HCT116 (cell line): ENCODE measurements around the gene PTGIR. TPM values are rescaled to one million over a fixed set of nuclear protein-coding genes. Genes with fewer than 3 reads are reported as not detected.

ENCODE experiments used
- ATAC-seq: fragments of 200-7000 bp; cut with Tn5 transposase; 2 replicates; pipeline ENCODE4 v1.9.1; 2020; ENCODE audit warnings: mild to moderate bottlenecking, moderate library complexity
- BruUV-seq: library from RNA; stranded (reverse); fragments of 400-500 nt; replicated peaks from 2 replicates; lab custom pipeline; 2021; lab: Mats Ljungman, UMichigan
- CTCF ChIA-PET: fragments of 300-600 bp; sonication (Branson Sonifier 250); formaldehyde crosslinking; loops from one replicate; lab custom pipeline; 2021; ENCODE audit warnings: antibody characterized with exemption; lab: Charles Lee
- POLR2A ChIA-PET: fragments of 300-600, 350-600 bp; sonication (Branson Sonifier 250); formaldehyde crosslinking; loops from one replicate; lab custom pipeline; 2021; ENCODE audit warnings: antibody characterized with exemption; lab: Charles Lee
- RAD21 ChIA-PET, 2 experiments: fragments of 300-600 bp; sonication (Branson Sonifier 250); formaldehyde crosslinking; loops; one replicate each; lab custom pipeline; 2023; ENCODE audit warnings: low total read pairs in 2 of 2; ENCODE audit not compliant: uncharacterized antibody in 2 of 2, unreplicated experiment in 2 of 2, low non-redundant PET in 1 of 2; lab: Charles Lee
- DNase-seq: peaks from one replicate; pipeline ENCODE4 v3.0.0-alpha.2; 2010; ENCODE audit warnings: low read depth, low spot score
- H2AFZ ChIP-seq: fragments of 200-600 bp; shearing (Covaris generic), sonication (generic); 2 replicates; pipeline ENCODE4 v1.6.1; 2017; ENCODE audit warnings: low read depth, mixed run types, mixed read lengths, antibody characterized with exemption, low read length; ENCODE audit not compliant: poor library complexity, severe bottlenecking
- H3K27ac ChIP-seq: 2 replicates; pipeline ENCODE4 v1.5.1; 2012; ENCODE audit warnings: low read depth, low read length
- H3K27me3 ChIP-seq: fragments of 200-600 bp; sonication (generic); 2 replicates; pipeline ENCODE4 v1.6.1; 2016; ENCODE audit warnings: mixed run types, low read length, mixed read lengths; ENCODE audit not compliant: insufficient read depth
- H3K36me3 ChIP-seq, 2 experiments: fragments of 200-500 bp in 1 of 2; fragments of 200-600 bp in 1 of 2; sonication (Bioruptor generic) in 1 of 2; sonication (generic) in 1 of 2; 2 replicates each; pipeline versions ENCODE4 v1.5.1 to v1.6.1; 2014 to 2016; ENCODE audit warnings: low read length in 2 of 2, inconsistent platforms in 1 of 2, mixed read lengths in 1 of 2, mixed run types in 1 of 2; ENCODE audit not compliant: insufficient read depth in 2 of 2, control insufficient read depth in 1 of 2
- H3K4me1 ChIP-seq, 2 experiments: fragments of 200-600 bp in 1 of 2; sonication (generic) in 1 of 2; 2 replicates each; pipeline versions ENCODE4 v1.5.1 to v1.6.1; 2012 to 2017; ENCODE audit warnings: low read length in 2 of 2, inconsistent platforms in 1 of 2, mild to moderate bottlenecking in 1 of 2, mixed read lengths in 1 of 2, mixed run types in 1 of 2, moderate library complexity in 1 of 2; ENCODE audit not compliant: insufficient read depth in 2 of 2, control insufficient read depth in 1 of 2
- H3K4me2 ChIP-seq: fragments of 200-600 bp; sonication (generic); 2 replicates; pipeline ENCODE4 v1.6.1; 2017; ENCODE audit warnings: mixed run types, low read length, mixed read lengths
- H3K4me3 ChIP-seq, 2 experiments: fragments of 200-600 bp in 1 of 2; sonication (generic) in 1 of 2; replicated peaks in 1 of 2; 2 replicates each; pipeline ENCODE4 v1.5.1; 2011 to 2016; ENCODE audit warnings: low read length in 2 of 2, control low read depth in 1 of 2, low read depth in 1 of 2, mild to moderate bottlenecking in 1 of 2, mixed read lengths in 1 of 2, mixed run types in 1 of 2
- H3K79me2 ChIP-seq: fragments of 200-600 bp; sonication (generic); 2 replicates; pipeline ENCODE4 v1.6.1; 2017; ENCODE audit warnings: mild to moderate bottlenecking, mixed run types, low read length, moderate library complexity, mixed read lengths; ENCODE audit not compliant: insufficient read depth
- H3K9ac ChIP-seq: fragments of 200-600 bp; sonication (generic); 2 replicates; pipeline ENCODE4 v1.6.1; 2016; ENCODE audit warnings: low read length, mixed read lengths
- H3K9me2 ChIP-seq: fragments of 200-600 bp; sonication (generic), shearing (Covaris generic); 2 replicates; pipeline ENCODE4 v1.6.1; 2017; ENCODE audit warnings: mixed run types, mild to moderate bottlenecking, moderate library complexity; ENCODE audit not compliant: insufficient read depth
- H3K9me3 ChIP-seq, 2 experiments: fragments of 200-500 bp in 1 of 2; fragments of 200-600 bp in 1 of 2; sonication (Bioruptor generic) in 1 of 2; sonication (generic) in 1 of 2; 2 replicates each; pipeline ENCODE4 v1.6.1; 2014 to 2017; ENCODE audit warnings: low read length in 2 of 2, mixed read lengths in 2 of 2, inconsistent platforms in 1 of 2, low read depth in 1 of 2, mild to moderate bottlenecking in 1 of 2, mixed run types in 1 of 2, moderate library complexity in 1 of 2; ENCODE audit not compliant: control insufficient read depth in 1 of 2, insufficient read depth in 1 of 2
- H4K20me1 ChIP-seq: fragments of 200-600 bp; sonication (generic), shearing (Covaris generic); 2 replicates; pipeline ENCODE4 v1.6.1; 2017; ENCODE audit warnings: mixed run types, mild to moderate bottlenecking, moderate library complexity; ENCODE audit not compliant: insufficient read depth
- CBX3 ChIP-seq: IDR thresholded peaks from 2 replicates; pipeline ENCODE4 v1.6.1; 2012; ENCODE audit warnings: low read depth
- CEBPB ChIP-seq: IDR thresholded peaks from 2 replicates; pipeline ENCODE4 v1.6.1; 2012; ENCODE audit warnings: low read depth
- ELF1 ChIP-seq: IDR thresholded peaks from 2 replicates; pipeline ENCODE4 v1.6.1; 2012; ENCODE audit warnings: low read depth, borderline replicate concordance
- EZH2 ChIP-seq: fragments of 200-600 bp; sonication (generic); IDR thresholded peaks from 2 replicates; pipeline ENCODE4 v1.6.1; 2017; ENCODE audit warnings: antibody characterized with exemption, mixed run types
- FOSL1 ChIP-seq: IDR thresholded peaks from 2 replicates; pipeline ENCODE4 v1.6.1; 2012; ENCODE audit warnings: low read depth
- JUND ChIP-seq: IDR thresholded peaks from 2 replicates; pipeline ENCODE4 v1.6.1; 2012
- POLR2A ChIP-seq: IDR thresholded peaks from 2 replicates; pipeline ENCODE4 v1.7.0; 2011; ENCODE audit warnings: borderline replicate concordance; ENCODE audit not compliant: insufficient read depth, insufficient read length; ENCODE audit errors: extremely low read depth
- POLR2AphosphoS5 ChIP-seq: IDR thresholded peaks from 2 replicates; pipeline ENCODE4 v1.6.1; 2011; ENCODE audit warnings: mild to moderate bottlenecking, low read depth, low read length, moderate library complexity
- RAD21 ChIP-seq: IDR thresholded peaks from 2 replicates; pipeline ENCODE4 v1.6.1; 2012; ENCODE audit warnings: low read depth, mild to moderate bottlenecking
- SIN3A ChIP-seq: IDR thresholded peaks from 2 replicates; pipeline ENCODE4 v1.6.1; 2012; ENCODE audit warnings: low read depth
- SRF ChIP-seq: IDR thresholded peaks from 2 replicates; pipeline ENCODE4 v1.6.1; 2012; ENCODE audit warnings: low read depth
- TCF7L2 ChIP-seq: IDR thresholded peaks from 2 replicates; pipeline ENCODE4 v1.7.0; 2011; ENCODE audit warnings: borderline replicate concordance, inconsistent platforms; ENCODE audit not compliant: insufficient read depth, insufficient read length; ENCODE audit errors: extremely low read depth
- ZFX ChIP-seq: fragments of 450-650 bp; IDR thresholded peaks from 2 replicates; pipeline ENCODE4 v1.6.1; 2017
- ZNF274 ChIP-seq: fragments of 200-500 bp; sonication (Bioruptor generic); IDR thresholded peaks from 2 replicates; pipeline ENCODE4 v1.6.1; 2014; ENCODE audit warnings: mild to moderate bottlenecking, low read depth, low read length, inconsistent platforms
- intact Hi-C: fragments of 100-400 bp; cut with micrococcal nuclease; formaldehyde crosslinking; loops from 2 replicates; pipeline ENCODE4 v1.10.0; 2022
- total RNA-seq: library from RNA; stranded (reverse); gene quantifications from one replicate; pipeline ENCODE4 v1.2.1, GENCODE V29; 2021; ENCODE audit not compliant: unreplicated experiment
- TF ChIP-seq, protein P1 (sequence below): IDR thresholded peaks from 2 replicates; pipeline ENCODE4 v1.6.1; 2011; ENCODE audit warnings: mild to moderate bottlenecking, low read length, moderate library complexity; ENCODE audit not compliant: insufficient replicate concordance; ENCODE audit errors: extremely low read depth
- TF ChIP-seq, protein P2 (sequence below): IDR thresholded peaks from 2 replicates; pipeline ENCODE4 v1.6.1; 2012
- TF ChIP-seq, protein P3 (sequence below), 3 experiments: fragments of 200-600 bp in 1 of 3; sonication (generic) in 1 of 3; IDR thresholded peaks in 2 of 3; conservative IDR thresholded peaks in 1 of 3; 2 replicates each; pipeline ENCODE4 v1.5.1; 2012 to 2017; ENCODE audit warnings: low read depth in 2 of 3, low read length in 2 of 3, antibody characterized with exemption in 1 of 3, borderline replicate concordance in 1 of 3, control low read depth in 1 of 3, mild to moderate bottlenecking in 1 of 3, mixed read lengths in 1 of 3, mixed run types in 1 of 3, moderate library complexity in 1 of 3; ENCODE audit not compliant: insufficient read depth in 1 of 3

Gene PTGIR
- total RNA-seq, 1 experiment from 2014 or later: not detected

DNA sequence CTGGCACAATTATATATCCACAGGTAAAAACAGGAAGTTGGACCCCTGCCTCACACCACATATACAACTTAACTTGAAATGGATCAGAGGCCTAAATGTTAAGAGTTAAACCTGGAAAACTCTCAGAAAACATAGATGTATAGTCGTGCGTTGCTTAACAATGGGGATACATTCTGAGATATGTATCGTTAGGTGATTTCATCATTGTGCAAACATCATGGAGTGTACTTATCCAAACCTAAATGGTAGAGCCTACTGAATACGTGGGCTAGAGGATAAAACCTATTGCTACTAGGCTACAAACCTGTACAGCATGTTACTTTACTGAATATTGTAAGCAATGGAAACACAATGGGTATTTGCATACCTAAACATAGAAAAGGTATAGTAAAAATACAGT lies 38.6 kb downstream of the PTGIR start:
- Histone ChIP-seq H3K9me2 (no peaks in the 10 kb centered on the region), H3K79me2 (no peaks in the 10 kb centered on the region), H3K4me3 (no peak overlapping the region), H3K9me3 (no peaks in the 10 kb centered on the region), H3K27ac (no peak overlapping the region), H3K27me3 (no peaks in the 10 kb centered on the region), H3K36me3 (no peaks in the 10 kb centered on the region), H3K9ac (no peak overlapping the region), H2AFZ (no peak overlapping the region), H3K4me1 (no peaks in the 10 kb centered on the region), H4K20me1 (no peaks in the 10 kb centered on the region), H3K4me2 (no peak overlapping the region)
- POLR2A ChIA-PET: no interaction called here
- DNase-seq: no peak
- no peak for TF ChIP-seq ELF1
- TF ChIP-seq EZH2: no peak
- no peak for TF ChIP-seq RAD21
- no peak for TF ChIP-seq CEBPB
- no peak for TF ChIP-seq SIN3A
- no peak for TF ChIP-seq POLR2A
- TF ChIP-seq FOSL1: no peak
- no TSS peak for BruUV-seq
- no peak for ATAC-seq
- intact Hi-C loops: no loop called here
- CTCF ChIA-PET: no interaction called here
- RAD21 ChIA-PET: no interaction called here

- no peaks in the 10 kb centered on the region for H3K9me3 ChIP-seq
- no TSS peak for BruUV-seq
- no peaks in the 10 kb centered on the region for H3K27me3 ChIP-seq
- H2AFZ ChIP-seq: no peak overlapping the region
- DNase-seq: no peak
- intact Hi-C loops: no loop called here
- H3K4me3 ChIP-seq: no peak overlapping the region
- RAD21 ChIA-PET: no interaction called here
- no peak for ATAC-seq
- CTCF ChIA-PET: no interaction called here
- POLR2A ChIA-PET: interaction anchor here (0.7 kb wide), 1 partner anchor 31 kb away, joined by 3 read pairs; no protein-coding TSS in a partner anchor
- no peak overlapping the region for H3K9ac ChIP-seq
- no peaks in the 10 kb centered on the region for H3K4me1 ChIP-seq
- TF ChIP-seq ZFX: no peak
- no peak for TF ChIP-seq CBX3
- no peak for TF ChIP-seq EZH2
- TF ChIP-seq POLR2AphosphoS5: no peak
- TF ChIP-seq JUND: no peak
- no peak for TF ChIP-seq SIN3A
- TF ChIP-seq ZNF274: no peak
- no peak for TF ChIP-seq TCF7L2
- no peak for TF ChIP-seq RAD21
- no peak for TF ChIP-seq SRF
- TF ChIP-seq, protein P1, sequence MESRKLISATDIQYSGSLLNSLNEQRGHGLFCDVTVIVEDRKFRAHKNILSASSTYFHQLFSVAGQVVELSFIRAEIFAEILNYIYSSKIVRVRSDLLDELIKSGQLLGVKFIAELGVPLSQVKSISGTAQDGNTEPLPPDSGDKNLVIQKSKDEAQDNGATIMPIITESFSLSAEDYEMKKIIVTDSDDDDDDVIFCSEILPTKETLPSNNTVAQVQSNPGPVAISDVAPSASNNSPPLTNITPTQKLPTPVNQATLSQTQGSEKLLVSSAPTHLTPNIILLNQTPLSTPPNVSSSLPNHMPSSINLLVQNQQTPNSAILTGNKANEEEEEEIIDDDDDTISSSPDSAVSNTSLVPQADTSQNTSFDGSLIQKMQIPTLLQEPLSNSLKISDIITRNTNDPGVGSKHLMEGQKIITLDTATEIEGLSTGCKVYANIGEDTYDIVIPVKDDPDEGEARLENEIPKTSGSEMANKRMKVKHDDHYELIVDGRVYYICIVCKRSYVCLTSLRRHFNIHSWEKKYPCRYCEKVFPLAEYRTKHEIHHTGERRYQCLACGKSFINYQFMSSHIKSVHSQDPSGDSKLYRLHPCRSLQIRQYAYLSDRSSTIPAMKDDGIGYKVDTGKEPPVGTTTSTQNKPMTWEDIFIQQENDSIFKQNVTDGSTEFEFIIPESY: no peak
- TF ChIP-seq POLR2A: no peak
- TF ChIP-seq, protein P2, sequence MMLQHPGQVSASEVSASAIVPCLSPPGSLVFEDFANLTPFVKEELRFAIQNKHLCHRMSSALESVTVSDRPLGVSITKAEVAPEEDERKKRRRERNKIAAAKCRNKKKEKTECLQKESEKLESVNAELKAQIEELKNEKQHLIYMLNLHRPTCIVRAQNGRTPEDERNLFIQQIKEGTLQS: no peak
- TF ChIP-seq, protein P3, sequence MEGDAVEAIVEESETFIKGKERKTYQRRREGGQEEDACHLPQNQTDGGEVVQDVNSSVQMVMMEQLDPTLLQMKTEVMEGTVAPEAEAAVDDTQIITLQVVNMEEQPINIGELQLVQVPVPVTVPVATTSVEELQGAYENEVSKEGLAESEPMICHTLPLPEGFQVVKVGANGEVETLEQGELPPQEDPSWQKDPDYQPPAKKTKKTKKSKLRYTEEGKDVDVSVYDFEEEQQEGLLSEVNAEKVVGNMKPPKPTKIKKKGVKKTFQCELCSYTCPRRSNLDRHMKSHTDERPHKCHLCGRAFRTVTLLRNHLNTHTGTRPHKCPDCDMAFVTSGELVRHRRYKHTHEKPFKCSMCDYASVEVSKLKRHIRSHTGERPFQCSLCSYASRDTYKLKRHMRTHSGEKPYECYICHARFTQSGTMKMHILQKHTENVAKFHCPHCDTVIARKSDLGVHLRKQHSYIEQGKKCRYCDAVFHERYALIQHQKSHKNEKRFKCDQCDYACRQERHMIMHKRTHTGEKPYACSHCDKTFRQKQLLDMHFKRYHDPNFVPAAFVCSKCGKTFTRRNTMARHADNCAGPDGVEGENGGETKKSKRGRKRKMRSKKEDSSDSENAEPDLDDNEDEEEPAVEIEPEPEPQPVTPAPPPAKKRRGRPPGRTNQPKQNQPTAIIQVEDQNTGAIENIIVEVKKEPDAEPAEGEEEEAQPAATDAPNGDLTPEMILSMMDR (IDR thresholded peaks at IDR 0.05 in 2 of 3, conservative IDR thresholded peaks at IDR 0.05 in 1 of 3; ENCODE audit: borderline replicate concordance in 1 of 3, insufficient read depth in 1 of 3, low read depth in 2 of 3, low read length in 2 of 3): no peak
- no peaks in the 10 kb centered on the region for H3K79me2 ChIP-seq
- H3K36me3 ChIP-seq: no peaks in the 10 kb centered on the region
- H4K20me1 ChIP-seq: no peaks in the 10 kb centered on the region
- no peaks in the 10 kb centered on the region for H3K9me2 ChIP-seq
- no peak overlapping the region for H3K27ac ChIP-seq
- H3K4me2 ChIP-seq: no peak overlapping the region
Measured at GRCh38 chr19:46585539-46585938, 39.4 kb downstream of the PTGIR start.
